ENCODE results near the gene CEP164.

GRCh38 chr11:117290809-117291396 is 36.8 kb upstream of the CEP164 start, which contains the start of gene BACE1-AS:
- TF ChIP-seq CTCF (IDR thresholded peaks at IDR 0.05 in 2 of 3, conservative IDR thresholded peaks at IDR 0.05 in 1 of 3; ENCODE audit: control insufficient read depth in 2 of 3, extremely low read depth in 1 of 3, insufficient read depth in 1 of 3, low read depth in 3 of 3, low read length in 3 of 3) (no peak), CEBPB (IDR thresholded peaks at IDR 0.05; ENCODE audit: borderline replicate concordance in 1 of 2, low read depth in 2 of 2, low read length in 2 of 2) (no peak), POLR2A (IDR thresholded peaks at IDR 0.05; ENCODE audit: low read depth, low read length) (no peak), HDAC2 (IDR thresholded peaks at IDR 0.05) (no peak), NR2C2 (IDR thresholded peaks at IDR 0.05; ENCODE audit: borderline replicate concordance, control insufficient read depth, insufficient read length, low read depth) (no peak), EP300 (IDR thresholded peaks at IDR 0.05; ENCODE audit: borderline replicate concordance in 1 of 2, control insufficient read depth in 1 of 2, low read depth in 2 of 2, low read length in 2 of 2) (no peak), FOS (IDR thresholded peaks at IDR 0.05; ENCODE audit: borderline replicate concordance, extremely low read depth, insufficient read length) (no peak), SREBF2 (IDR thresholded peaks at IDR 0.05; ENCODE audit: low read length) (no peak)

Data from GM12878 (cell line).